OCI-LY3 (cell line): ENCODE measurements around the gene BCL11B.

ENCODE experiments used
- EZH2phosphoT487 ChIP-seq: fragments of 200-600 bp; shearing (Covaris generic); IDR thresholded peaks from 2 replicates; pipeline ENCODE4 v1.6.1; 2018; ENCODE audit warnings: antibody characterized with exemption, mixed run types, low read depth
- TF ChIP-seq, protein P1 (sequence below): fragments of 200-600, 300-600 bp; sonication (generic); IDR thresholded peaks from 2 replicates; pipeline ENCODE4 v1.5.1; 2014; ENCODE audit warnings: antibody characterized with exemption, low read length, low read depth

- TF ChIP-seq, protein P1, sequence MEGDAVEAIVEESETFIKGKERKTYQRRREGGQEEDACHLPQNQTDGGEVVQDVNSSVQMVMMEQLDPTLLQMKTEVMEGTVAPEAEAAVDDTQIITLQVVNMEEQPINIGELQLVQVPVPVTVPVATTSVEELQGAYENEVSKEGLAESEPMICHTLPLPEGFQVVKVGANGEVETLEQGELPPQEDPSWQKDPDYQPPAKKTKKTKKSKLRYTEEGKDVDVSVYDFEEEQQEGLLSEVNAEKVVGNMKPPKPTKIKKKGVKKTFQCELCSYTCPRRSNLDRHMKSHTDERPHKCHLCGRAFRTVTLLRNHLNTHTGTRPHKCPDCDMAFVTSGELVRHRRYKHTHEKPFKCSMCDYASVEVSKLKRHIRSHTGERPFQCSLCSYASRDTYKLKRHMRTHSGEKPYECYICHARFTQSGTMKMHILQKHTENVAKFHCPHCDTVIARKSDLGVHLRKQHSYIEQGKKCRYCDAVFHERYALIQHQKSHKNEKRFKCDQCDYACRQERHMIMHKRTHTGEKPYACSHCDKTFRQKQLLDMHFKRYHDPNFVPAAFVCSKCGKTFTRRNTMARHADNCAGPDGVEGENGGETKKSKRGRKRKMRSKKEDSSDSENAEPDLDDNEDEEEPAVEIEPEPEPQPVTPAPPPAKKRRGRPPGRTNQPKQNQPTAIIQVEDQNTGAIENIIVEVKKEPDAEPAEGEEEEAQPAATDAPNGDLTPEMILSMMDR = no peak
- TF ChIP-seq EZH2phosphoT487 = no peak
Observed at GRCh38 chr14:99275222-99275584, 3.2 kb upstream of the BCL11B start.
